Ishikawa (cell line): Measurements from ENCODE around the gene SIT1.

Experiments
- CEBPB ChIP-seq: IDR thresholded peaks from 2 replicates; pipeline ENCODE4 v1.6.1; 2012
- EP300 ChIP-seq: IDR thresholded peaks from 2 replicates; pipeline ENCODE4 v1.6.1; 2012; ENCODE audit warnings: borderline replicate concordance
- FOXM1 ChIP-seq: IDR thresholded peaks from 2 replicates; pipeline ENCODE4 v1.6.1; 2012; ENCODE audit warnings: low read depth, borderline replicate concordance
- NFIC ChIP-seq: IDR thresholded peaks from 2 replicates; pipeline ENCODE4 v1.6.1; 2012
- TAF1 ChIP-seq: IDR thresholded peaks from 2 replicates; pipeline ENCODE4 v1.6.1; 2012; ENCODE audit warnings: low read depth, mild to moderate bottlenecking
- TEAD4 ChIP-seq: IDR thresholded peaks from 2 replicates; pipeline ENCODE4 v1.6.1; 2012
- YY1 ChIP-seq: IDR thresholded peaks from 2 replicates; pipeline ENCODE4 v1.6.1; 2012; ENCODE audit warnings: low read depth
- ZBTB7A ChIP-seq: IDR thresholded peaks from 2 replicates; pipeline ENCODE4 v1.6.1; 2012; ENCODE audit warnings: low read depth
- TF ChIP-seq, protein P1 (sequence below): IDR thresholded peaks from 2 replicates; pipeline ENCODE4 v1.6.1; 2012
- TF ChIP-seq, protein P2 (sequence below): IDR thresholded peaks from 2 replicates; pipeline ENCODE4 v1.6.1; 2012; ENCODE audit warnings: low read depth, mild to moderate bottlenecking

DNA sequence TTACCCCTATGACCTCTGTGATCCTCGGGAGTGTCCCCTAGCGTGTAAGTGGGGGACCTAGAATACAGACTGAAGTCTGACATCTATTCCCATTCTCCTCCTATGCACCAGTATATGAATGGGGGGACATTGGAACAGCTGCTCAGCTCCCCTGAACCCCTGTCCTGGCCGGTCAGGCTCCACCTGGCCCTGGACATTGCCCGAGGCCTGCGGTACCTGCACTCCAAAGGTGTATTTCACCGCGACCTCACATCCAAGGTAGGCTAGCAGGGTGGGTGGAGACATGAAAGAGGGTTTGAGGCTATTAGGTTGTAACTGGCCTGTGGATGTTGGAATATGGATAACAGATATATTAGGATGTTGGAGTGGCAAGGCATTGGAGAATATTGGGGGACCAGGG, 44.0 kb downstream of the SIT1 start:
- no peak for TF ChIP-seq YY1
- TF ChIP-seq, protein P1, sequence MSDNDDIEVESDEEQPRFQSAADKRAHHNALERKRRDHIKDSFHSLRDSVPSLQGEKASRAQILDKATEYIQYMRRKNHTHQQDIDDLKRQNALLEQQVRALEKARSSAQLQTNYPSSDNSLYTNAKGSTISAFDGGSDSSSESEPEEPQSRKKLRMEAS: no peak
- no peak for TF ChIP-seq EP300
- no peak for TF ChIP-seq TAF1
- TF ChIP-seq TEAD4: no peak
- no peak for TF ChIP-seq NFIC
- no peak for TF ChIP-seq ZBTB7A
- TF ChIP-seq, protein P2, sequence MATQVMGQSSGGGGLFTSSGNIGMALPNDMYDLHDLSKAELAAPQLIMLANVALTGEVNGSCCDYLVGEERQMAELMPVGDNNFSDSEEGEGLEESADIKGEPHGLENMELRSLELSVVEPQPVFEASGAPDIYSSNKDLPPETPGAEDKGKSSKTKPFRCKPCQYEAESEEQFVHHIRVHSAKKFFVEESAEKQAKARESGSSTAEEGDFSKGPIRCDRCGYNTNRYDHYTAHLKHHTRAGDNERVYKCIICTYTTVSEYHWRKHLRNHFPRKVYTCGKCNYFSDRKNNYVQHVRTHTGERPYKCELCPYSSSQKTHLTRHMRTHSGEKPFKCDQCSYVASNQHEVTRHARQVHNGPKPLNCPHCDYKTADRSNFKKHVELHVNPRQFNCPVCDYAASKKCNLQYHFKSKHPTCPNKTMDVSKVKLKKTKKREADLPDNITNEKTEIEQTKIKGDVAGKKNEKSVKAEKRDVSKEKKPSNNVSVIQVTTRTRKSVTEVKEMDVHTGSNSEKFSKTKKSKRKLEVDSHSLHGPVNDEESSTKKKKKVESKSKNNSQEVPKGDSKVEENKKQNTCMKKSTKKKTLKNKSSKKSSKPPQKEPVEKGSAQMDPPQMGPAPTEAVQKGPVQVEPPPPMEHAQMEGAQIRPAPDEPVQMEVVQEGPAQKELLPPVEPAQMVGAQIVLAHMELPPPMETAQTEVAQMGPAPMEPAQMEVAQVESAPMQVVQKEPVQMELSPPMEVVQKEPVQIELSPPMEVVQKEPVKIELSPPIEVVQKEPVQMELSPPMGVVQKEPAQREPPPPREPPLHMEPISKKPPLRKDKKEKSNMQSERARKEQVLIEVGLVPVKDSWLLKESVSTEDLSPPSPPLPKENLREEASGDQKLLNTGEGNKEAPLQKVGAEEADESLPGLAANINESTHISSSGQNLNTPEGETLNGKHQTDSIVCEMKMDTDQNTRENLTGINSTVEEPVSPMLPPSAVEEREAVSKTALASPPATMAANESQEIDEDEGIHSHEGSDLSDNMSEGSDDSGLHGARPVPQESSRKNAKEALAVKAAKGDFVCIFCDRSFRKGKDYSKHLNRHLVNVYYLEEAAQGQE: no peak
- no peak for TF ChIP-seq CEBPB
- TF ChIP-seq FOXM1: no peak
